HL-60 (cell line): ENCODE data around the gene C15orf62.

Source experiments
- CTCF ChIP-seq: IDR thresholded peaks from one replicate; pipeline ENCODE4 v1.5.1; 2011; ENCODE audit warnings: low read length, control low read depth, inconsistent platforms; ENCODE audit not compliant: insufficient read depth
- POLR2AphosphoS5 ChIP-seq: IDR thresholded peaks from 2 replicates; pipeline ENCODE4 v1.6.1; 2012; ENCODE audit warnings: low read depth

GRCh38 chr15:40768521-40769273, 1.1 kb upstream of the C15orf62 start:
- TF ChIP-seq POLR2AphosphoS5 (0 out of 2 replicates have a peak, but pooled peaks have one; percentile 33), CTCF (no peak)
